IPS-11a (cell line): Measurements from ENCODE around the gene SLC6A8.
"Not testable (repeated sequence)": the region's sequence is repeated elsewhere in the genome, so short reads cannot be mapped to it uniquely, and the experiment has no call there.

Source experiments
- H3K4me3 ChIP-seq: one replicate; pipeline ENCODE4 v1.5.1; 2013; ENCODE audit warnings: low read depth, low read length, control low read depth

SLC6A8 gene

GRCh38 chrX:153670748-153671588 is 16.8 kb upstream of the SLC6A8 start:
- H3K4me3 ChIP-seq, result no peak overlapping the region

DNA sequence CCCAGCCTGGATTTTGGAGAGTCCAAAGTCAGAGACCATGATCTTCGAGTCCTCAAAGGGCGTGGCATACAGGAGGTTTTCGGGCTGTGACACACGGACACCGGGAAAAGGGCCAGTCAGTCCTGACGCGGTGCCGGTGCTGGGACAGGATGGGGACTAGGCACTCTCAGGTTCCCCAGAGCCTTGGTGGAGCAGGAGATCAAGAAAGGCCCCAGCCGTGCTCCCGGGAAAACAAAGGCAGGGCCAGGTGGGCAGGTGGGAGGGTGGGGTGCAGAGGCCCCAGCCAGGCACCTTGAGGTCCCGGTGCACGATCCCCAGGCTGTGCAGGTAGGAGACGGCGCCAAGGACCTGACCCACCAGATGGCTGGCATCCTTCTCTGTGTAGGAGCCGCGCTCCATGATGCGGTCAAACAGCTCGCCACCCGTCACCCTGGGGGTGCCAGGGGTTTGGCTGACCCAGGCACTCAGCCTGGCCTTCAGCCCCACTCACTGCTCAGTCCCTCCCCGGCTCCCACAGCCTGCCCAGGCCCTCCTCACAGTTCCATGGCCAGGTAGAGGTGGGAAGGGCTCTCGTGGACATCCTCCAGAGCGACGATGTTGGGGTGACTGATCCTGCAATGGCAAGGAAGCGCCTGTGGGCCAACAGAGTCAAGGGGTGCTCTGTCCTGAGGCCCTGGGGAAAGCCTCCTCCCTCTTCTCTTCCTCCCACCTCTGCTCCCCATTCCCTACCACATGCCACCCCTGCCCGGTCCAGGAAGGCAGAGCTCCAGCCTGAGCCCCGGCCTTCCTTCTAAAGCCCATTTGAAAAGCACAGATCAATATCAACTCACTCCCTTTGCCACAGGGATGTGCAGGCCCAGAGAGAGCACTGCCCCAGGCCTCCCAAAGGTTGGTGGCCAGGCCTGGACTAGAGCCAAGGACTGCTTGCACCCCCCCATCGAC is 15.9 kb upstream of the SLC6A8 start:
- no peak overlapping the region for H3K4me3 ChIP-seq

DNA sequence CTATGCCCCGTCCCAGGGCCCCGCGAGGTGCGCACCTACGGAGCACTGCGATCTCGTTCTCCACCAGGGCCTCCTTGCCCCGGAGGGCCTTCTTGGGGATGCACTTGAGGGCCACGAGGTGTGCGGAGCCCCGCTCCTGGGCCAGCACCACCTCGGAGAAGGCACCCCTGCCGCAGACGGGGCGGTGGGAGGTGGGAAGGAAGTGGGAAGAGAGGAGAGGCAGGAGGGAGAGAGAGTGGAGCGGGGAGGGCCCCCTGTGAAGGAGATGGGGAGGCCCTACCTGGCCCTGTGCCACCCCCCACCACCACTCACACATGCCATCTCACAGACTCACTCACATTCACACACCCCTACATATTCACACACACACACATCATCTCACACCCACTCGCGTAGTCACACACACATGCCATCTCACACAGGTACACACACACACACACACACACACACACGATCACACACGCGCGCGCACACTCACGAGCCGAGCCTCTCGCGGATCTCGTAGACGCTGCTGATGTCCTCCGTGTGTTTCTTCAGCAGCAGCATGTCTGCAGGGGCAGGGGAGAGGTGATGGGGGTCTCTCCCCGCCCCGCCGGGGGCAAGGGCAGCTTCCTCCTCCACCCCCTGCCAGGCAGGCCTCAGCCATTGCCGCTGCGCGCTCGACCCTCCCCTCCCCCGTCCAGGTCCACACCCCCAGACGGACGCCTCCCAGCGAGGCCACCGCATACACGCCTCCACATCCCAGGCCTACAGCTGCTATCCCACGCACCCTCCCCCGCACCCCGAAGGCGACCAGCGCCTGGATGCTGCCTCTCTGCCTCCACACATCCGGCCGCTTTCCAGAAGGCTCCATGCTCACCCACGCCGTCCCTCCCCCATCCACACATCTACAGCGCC is 14.9 kb upstream of the SLC6A8 start:
- H3K4me3 ChIP-seq, result no peak overlapping the region

GRCh38 chrX:153673428-153674218 is 14.1 kb upstream of the SLC6A8 start, which contains the start of gene PNCK:
Gene PNCK, minus strand, starts transcription at chrX:153673813. Its CDS starts 737 bp downstream, at chrX:153673076.
- no peak within 1 kb of the TSS for H3K4me3 ChIP-seq

DNA sequence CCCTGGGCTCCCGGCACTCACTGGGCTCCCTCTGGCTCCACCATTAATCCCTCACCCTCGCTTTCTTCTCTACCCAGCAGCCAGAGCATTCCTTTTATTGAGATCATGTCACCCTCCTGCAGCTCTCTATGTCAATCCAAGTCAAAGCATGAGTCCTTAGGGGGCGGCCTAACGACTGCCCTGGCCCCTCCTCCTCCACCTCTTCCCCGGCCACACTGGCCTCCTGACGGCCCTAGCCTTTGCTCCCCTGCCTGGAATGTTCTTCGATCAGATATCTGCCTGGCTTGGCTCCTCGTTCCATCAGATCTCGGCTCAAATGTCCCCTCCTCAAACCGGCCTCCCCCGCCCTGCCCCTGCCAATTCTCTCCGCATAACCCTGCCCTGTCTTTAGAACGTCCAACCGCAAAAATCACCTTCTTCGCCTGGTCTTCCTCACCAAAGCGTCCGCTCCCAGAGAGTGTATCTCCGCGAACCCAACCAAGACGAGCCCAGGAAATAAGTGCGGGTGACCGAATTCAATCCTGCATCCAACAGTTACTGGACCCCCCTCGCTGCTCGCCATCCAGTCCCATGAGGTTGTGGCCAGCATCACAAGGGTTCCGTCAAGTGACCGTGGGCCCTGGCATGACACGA is 13.4 kb upstream of the SLC6A8 start:
- H3K4me3 ChIP-seq, result no peak overlapping the region

- H3K4me3 ChIP-seq, result no peak overlapping the region
These were observed 6.6 kb upstream of the SLC6A8 start for GRCh38 chrX:153681175-153681574.

GRCh38 chrX:153683486-153683885 is 4.2 kb upstream of the SLC6A8 start:
- H3K4me3 ChIP-seq, result not testable (repeated sequence)

- H3K4me3 ChIP-seq, result no peak overlapping the region
These were observed 3.1 kb upstream of the SLC6A8 start for GRCh38 chrX:153684467-153685155.

- no peak overlapping the region for H3K4me3 ChIP-seq
These were observed 2.6 kb upstream of the SLC6A8 start for GRCh38 chrX:153685156-153685536.

- H3K4me3 ChIP-seq, result no peak overlapping the region
These were observed 1.7 kb upstream of the SLC6A8 start for GRCh38 chrX:153685751-153686696.

- H3K4me3 ChIP-seq, result no peak overlapping the region
These were observed 1.0 kb upstream of the SLC6A8 start for GRCh38 chrX:153686711-153687110.

DNA sequence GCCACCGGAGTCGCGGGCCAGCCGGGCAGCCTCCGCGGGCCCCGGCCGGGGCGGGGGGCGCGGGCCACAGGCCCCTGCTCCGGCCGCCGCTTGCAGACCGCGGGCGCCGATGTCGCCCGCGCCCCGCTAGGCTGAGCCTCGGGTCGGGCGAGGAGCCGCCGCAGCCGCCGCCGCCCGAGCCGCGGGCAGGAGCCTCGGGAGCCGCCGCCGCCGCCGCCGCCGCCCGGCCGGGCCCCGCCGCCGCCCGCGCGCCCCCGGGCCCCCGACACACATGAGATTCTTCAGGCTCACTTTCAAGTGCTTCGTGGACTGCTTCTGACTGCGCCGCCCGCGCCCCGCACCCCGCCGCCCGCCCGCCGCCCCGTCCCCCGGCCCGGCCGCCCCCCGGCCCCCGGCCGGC is 345 bp downstream of the SLC6A8 start:
- H3K4me3 ChIP-seq, result no peak overlapping the region

- H3K4me3 ChIP-seq, result peak overlapping the region; percentile 48
These were observed 780 bp downstream of the SLC6A8 start for GRCh38 chrX:153688506-153688905.

- peak overlapping the region; percentile 24 for H3K4me3 ChIP-seq
These were observed 1.3 kb downstream of the SLC6A8 start for GRCh38 chrX:153688911-153689590.

DNA sequence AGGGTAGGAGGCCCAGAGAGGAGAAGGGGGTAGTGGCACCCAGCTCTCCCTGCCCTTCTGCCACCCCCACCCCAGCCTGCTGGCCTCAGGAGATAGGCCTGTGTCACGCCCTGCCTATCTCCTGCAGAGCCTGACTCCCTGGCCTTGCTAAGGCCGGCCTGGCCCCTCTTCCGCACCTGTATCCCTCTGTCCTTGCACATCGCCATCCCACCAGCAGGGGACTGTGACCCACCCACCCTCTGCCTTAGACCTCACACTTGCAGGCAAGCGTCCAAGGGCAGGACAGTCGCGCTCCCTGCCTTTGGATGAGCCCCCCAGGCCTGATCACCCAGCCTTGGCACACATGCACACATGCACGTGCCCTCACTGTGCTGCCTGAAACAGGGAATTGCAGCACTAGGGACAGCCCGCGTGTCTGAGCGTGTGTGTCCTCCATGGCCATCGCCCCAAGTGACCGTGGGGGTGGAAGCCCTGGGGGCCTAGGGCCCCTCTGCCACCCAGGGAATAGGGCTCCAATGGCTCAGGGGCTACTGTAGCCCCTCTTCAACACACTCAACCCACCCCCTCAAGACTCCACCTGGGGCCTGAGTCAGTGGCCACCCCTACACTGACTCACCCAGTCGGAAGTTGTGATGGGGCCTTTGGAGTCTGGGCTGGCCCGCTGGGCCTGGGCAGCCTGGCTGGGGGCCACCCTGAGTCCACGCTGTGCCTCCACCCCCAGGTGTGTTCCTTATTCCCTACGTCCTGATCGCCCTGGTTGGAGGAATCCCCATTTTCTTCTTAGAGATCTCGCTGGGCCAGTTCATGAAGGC is 2.1 kb downstream of the SLC6A8 start:
- peak overlapping the region; percentile 24 for H3K4me3 ChIP-seq

DNA sequence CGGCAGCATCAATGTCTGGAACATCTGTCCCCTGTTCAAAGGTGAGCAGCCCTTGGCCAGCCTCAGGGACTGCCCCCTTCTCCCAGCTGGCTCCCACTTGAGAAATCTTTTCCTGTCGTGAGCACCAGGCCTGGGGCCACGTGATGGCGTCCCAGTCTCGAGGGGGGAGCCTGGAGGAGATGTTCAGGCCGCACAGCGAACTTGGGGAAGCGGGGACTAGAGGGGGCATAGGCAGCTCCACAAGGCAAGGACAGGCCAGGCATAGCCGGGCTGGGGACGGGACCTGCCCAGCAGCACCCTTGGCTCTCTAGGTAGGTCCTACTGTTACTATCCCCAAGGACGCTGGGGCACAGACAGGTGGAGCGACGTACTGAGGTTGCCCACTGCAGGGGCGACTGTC is 2.7 kb downstream of the SLC6A8 start:
- H3K4me3 ChIP-seq, result no peak overlapping the region
